Breast epithelium (tissue), 4 donors: ENCODE results near the gene AGAP1. TPM values are rescaled to one million over a fixed set of nuclear protein-coding genes. Genes with fewer than 3 reads are reported as not detected.

ENCODE experiments used
- DNase-seq, 2 donors: peaks; one replicate each; pipeline ENCODE4 v3.0.0-alpha.2; 2019; ENCODE audit warnings: low spot score in 2 of 2
- H3K27ac ChIP-seq, 2 donors: fragments of 200-600 bp; sonication (generic) in 1 of 2; one replicate each; pipeline ENCODE4 v1.5.1; 2016 to 2019; ENCODE audit warnings: mild to moderate bottlenecking in 1 of 2
- H3K27me3 ChIP-seq, 2 donors: fragments of 200-600 bp; sonication (generic) in 1 of 2; one replicate each; pipeline versions ENCODE4 v1.5.1 to v1.6.0; 2017 to 2019; ENCODE audit warnings: control low read depth in 1 of 2, mild to moderate bottlenecking in 1 of 2
- H3K36me3 ChIP-seq: fragments of 200-600 bp; one replicate; pipeline ENCODE4 v1.5.1; 2019
- H3K4me1 ChIP-seq, 2 donors: fragments of 200-600 bp; sonication (generic); one replicate each; pipeline ENCODE4 v1.5.1; 2016 to 2019; ENCODE audit warnings: control low read depth in 1 of 2
- H3K4me3 ChIP-seq, 3 donors: fragments of 200-600 bp; sonication (generic); 1 replicate in 2 of 3; 2 replicates in 1 of 3; pipeline ENCODE4 v1.5.1; 2016 to 2019; ENCODE audit warnings: mild to moderate bottlenecking in 3 of 3, moderate library complexity in 2 of 3
- H3K9me3 ChIP-seq, 2 donors: fragments of 200-600 bp; sonication (generic) in 1 of 2; one replicate each; pipeline ENCODE4 v1.5.1; 2016 to 2019; ENCODE audit warnings: control low read depth in 1 of 2
- POLR2A ChIP-seq: fragments of 450-650 bp; IDR thresholded peaks from one replicate; pipeline ENCODE4 v1.6.1; 2016; ENCODE audit warnings: antibody characterized with exemption, mild to moderate bottlenecking, moderate library complexity
- POLR2AphosphoS5 ChIP-seq, 3 donors: sonication (generic); formaldehyde crosslinking; IDR thresholded peaks; one replicate each; pipeline ENCODE4 v1.6.1; 2017; ENCODE audit warnings: antibody characterized with exemption in 3 of 3
- intact Hi-C: fragments of 100-400 bp; cut with DNase I; formaldehyde crosslinking; loops from one replicate; pipeline ENCODE4 v1.15.1; 2023; ENCODE audit warnings: low total_unique reads
- total RNA-seq, 3 donors: library from RNA; depleted of rRNA; stranded (reverse); fragments of >200 nt; gene quantifications; one replicate each; pipeline ENCODE4 v1.1.0, GENCODE V29; 2016
- TF ChIP-seq, protein P1 (sequence below), 3 donors: fragments of 450-650 bp; IDR thresholded peaks; one replicate each; pipeline ENCODE4 v1.5.1; 2016 to 2017; ENCODE audit warnings: antibody characterized with exemption in 3 of 3, mild to moderate bottlenecking in 3 of 3, moderate library complexity in 3 of 3

Gene AGAP1
- total RNA-seq, 3 donors from 2014 or later = 19.7 to 27.1 (median 25.9) TPM

DNA sequence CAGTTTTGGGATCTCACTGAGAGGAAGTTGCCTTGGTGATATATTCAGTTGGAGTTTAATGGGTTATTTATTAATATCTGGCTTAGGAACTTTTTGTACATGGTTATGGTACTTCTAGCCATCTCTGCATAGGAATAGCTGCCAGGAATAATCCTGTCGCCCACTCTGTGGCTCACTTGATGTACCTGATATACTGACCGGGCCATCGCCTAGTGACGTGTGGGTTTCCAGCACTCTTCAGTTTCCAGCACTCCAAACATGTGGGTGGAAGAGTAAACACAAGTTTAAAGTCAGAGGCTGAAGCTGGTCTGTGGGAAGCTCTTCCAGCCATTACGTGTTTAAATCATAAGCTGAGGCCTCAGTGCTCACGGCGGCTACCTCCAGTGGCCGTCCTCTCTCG, 44.3 kb upstream of the AGAP1 start:
- DNase-seq = no peak
- no peaks in the 10 kb centered on the region for H3K9me3 ChIP-seq
- no peak overlapping the region for H3K4me3 ChIP-seq
- H3K4me1 ChIP-seq = no peaks in the 10 kb centered on the region
- no peaks in the 10 kb centered on the region for H3K27me3 ChIP-seq
- H3K27ac ChIP-seq = no peak overlapping the region
- intact Hi-C loops = no loop called here
- no peaks in the 10 kb centered on the region for H3K36me3 ChIP-seq
- TF ChIP-seq POLR2A (no peak), POLR2AphosphoS5 (IDR thresholded peaks at IDR 0.05) (no peak)
- TF ChIP-seq, protein P1, sequence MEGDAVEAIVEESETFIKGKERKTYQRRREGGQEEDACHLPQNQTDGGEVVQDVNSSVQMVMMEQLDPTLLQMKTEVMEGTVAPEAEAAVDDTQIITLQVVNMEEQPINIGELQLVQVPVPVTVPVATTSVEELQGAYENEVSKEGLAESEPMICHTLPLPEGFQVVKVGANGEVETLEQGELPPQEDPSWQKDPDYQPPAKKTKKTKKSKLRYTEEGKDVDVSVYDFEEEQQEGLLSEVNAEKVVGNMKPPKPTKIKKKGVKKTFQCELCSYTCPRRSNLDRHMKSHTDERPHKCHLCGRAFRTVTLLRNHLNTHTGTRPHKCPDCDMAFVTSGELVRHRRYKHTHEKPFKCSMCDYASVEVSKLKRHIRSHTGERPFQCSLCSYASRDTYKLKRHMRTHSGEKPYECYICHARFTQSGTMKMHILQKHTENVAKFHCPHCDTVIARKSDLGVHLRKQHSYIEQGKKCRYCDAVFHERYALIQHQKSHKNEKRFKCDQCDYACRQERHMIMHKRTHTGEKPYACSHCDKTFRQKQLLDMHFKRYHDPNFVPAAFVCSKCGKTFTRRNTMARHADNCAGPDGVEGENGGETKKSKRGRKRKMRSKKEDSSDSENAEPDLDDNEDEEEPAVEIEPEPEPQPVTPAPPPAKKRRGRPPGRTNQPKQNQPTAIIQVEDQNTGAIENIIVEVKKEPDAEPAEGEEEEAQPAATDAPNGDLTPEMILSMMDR (IDR thresholded peaks at IDR 0.05) = no peak

DNA sequence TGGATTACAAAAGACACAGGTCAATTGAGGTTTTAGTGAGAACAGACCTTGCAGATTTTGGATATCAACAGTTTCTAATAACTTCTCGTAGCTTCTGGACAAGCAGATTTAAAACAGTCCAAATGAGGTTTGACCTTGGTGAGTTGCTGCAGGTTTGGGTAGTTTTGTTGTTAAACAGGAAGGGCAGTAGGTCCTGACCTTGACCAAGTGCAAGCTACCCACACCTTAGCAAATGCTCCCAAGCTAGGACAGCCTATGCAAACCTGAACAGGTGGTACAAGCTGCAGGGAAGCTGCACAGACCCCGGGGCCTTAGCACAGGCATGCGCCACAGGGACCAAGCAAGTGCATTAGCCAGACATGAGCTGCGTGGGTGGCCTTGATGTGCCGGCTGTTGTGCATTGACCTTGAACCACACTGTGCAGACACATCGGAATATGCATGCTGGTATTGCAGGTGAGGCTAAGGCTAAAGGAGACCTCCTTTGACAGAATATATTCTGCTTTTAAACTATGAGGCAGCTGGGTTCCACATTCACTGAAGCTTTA, 40.2 kb upstream of the AGAP1 start:
- H3K4me3 ChIP-seq = no peak overlapping the region
- no peak for DNase-seq
- no peak overlapping the region for H3K27ac ChIP-seq
- H3K27me3 ChIP-seq = no peaks in the 10 kb centered on the region
- intact Hi-C loops = no loop called here
- H3K36me3 ChIP-seq = no peaks in the 10 kb centered on the region
- no peaks in the 10 kb centered on the region for H3K9me3 ChIP-seq
- no peaks in the 10 kb centered on the region for H3K4me1 ChIP-seq
- TF ChIP-seq, protein P1 (IDR thresholded peaks at IDR 0.05) = no peak
- TF ChIP-seq POLR2AphosphoS5 (IDR thresholded peaks at IDR 0.05) = no peak
- TF ChIP-seq POLR2A = no peak

DNA sequence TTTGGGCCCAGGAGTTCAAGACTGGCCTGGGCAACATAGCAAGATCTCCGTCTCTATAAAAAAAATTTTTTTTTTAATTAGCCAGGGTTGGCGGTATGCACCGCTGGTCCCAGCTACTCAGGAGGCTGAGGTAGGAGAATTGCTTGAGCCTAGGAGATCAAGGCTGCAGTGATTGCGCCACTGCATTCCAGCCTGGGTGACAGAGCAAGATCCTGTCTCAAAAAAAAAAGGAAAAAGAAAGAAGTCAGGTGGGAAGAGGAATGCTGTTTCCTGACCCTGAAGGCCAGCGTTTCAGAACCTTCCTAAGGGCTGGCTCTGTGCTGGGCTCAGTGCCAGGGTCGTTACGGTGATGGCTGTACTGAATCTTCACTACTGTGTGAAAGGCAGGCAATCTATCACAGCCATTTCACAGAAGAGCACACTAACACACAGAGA, 35.0 kb upstream of the AGAP1 start:
- no peaks in the 10 kb centered on the region for H3K27me3 ChIP-seq
- intact Hi-C loops = no loop called here
- TF ChIP-seq POLR2AphosphoS5 (IDR thresholded peaks at IDR 0.05) (no peak), POLR2A (no peak)
- TF ChIP-seq, protein P1 (IDR thresholded peaks at IDR 0.05) = no peak
- H3K9me3 ChIP-seq = no peaks in the 10 kb centered on the region
- no peaks in the 10 kb centered on the region for H3K36me3 ChIP-seq
- H3K27ac ChIP-seq = peak overlapping the region in 1 of 2 donors; percentile 22
- DNase-seq = peak; percentile 48 to 67
- H3K4me1 ChIP-seq = no peaks in the 10 kb centered on the region
- H3K4me3 ChIP-seq = no peak overlapping the region

DNA sequence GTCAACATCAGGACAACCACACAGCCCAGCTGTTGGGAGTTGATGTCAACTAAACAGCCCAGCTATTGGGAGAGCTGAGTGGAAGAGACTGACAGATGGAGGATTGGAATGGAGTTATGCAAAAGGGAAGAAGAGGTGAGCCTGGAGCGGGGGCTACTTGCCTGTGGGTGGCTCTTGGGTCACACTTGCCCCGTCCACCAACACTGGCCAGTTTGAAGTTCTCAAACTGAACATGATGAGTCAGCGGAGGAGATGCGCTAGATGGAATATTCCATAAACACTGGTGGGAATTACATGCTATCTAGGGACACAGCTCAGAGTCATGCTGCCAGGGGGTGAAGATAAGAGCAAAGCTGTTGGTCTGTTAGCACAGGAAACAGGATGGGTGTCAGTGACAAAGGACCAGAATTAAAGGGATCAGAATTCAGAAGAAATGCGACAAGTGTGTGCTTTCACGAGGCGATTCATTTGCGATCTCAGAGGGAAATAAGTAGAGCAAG, 33.2 kb upstream of the AGAP1 start:
- H3K27me3 ChIP-seq = no peaks in the 10 kb centered on the region
- no peak overlapping the region for H3K4me3 ChIP-seq
- intact Hi-C loops = no loop called here
- no peak overlapping the region for H3K27ac ChIP-seq
- TF ChIP-seq, protein P1 (IDR thresholded peaks at IDR 0.05) = no peak
- no peak for TF ChIP-seq POLR2AphosphoS5 (IDR thresholded peaks at IDR 0.05)
- no peak for TF ChIP-seq POLR2A
- H3K9me3 ChIP-seq = no peaks in the 10 kb centered on the region
- H3K36me3 ChIP-seq = no peaks in the 10 kb centered on the region
- H3K4me1 ChIP-seq = no peaks in the 10 kb centered on the region
- no peak for DNase-seq

DNA sequence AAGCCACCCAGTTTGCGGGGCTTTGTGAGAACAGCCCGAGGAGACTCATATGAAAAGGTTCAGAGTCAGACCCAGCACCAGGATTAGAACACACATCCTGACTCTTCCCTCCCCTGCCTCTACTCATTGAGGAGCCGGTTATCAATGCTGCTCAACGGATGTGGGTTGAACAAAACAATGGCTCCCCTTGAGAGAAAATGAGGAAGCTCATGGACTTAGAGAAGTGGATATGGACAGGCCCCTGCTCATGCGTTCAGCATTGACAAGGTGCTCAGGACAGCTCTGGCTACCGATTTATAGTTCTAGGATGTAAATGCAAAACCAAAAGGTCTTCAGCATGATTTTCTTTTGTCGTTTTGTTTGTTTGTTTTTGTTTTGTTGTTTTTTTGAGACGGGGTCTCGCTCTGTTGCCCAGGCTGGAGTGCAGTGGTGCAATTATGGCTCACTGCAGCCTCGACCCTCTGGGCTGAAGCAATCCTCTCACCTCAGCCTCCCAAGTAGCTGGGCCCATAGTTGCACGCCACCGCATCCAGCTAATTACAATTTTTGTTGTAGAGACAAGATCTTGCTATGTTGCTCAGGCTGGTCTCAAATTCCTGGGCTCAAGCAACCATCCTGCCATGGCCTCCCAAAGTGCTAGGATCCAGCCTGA, 32.0 kb upstream of the AGAP1 start:
- H3K36me3 ChIP-seq = no peaks in the 10 kb centered on the region
- no peak overlapping the region for H3K27ac ChIP-seq
- H3K9me3 ChIP-seq = no peaks in the 10 kb centered on the region
- no peak for DNase-seq
- intact Hi-C loops = no loop called here
- no peaks in the 10 kb centered on the region for H3K4me1 ChIP-seq
- no peaks in the 10 kb centered on the region for H3K27me3 ChIP-seq
- TF ChIP-seq, protein P1 (IDR thresholded peaks at IDR 0.05) = no peak
- no peak for TF ChIP-seq POLR2A
- no peak for TF ChIP-seq POLR2AphosphoS5 (IDR thresholded peaks at IDR 0.05)
- no peak overlapping the region for H3K4me3 ChIP-seq
